Keratinocyte (primary cell): ENCODE measurements around the gene SYPL1. TPM values are rescaled to one million over a fixed set of nuclear protein-coding genes. Genes with fewer than 3 reads are reported as not detected.

Experiments used
- DNase-seq: peaks from one replicate; pipeline ENCODE4 v3.0.0-alpha.2; 2011; ENCODE audit warnings: low read depth, missing footprints, low spot score
- FAIRE-seq: peaks from 2 replicates; lab custom pipeline; 2011; peaks lifted over from hg19 to GRCh38; lab: Jason Lieb, UNC
- H2AFZ ChIP-seq: 2 replicates; pipeline ENCODE4 v1.6.0; 2012; ENCODE audit warnings: low read length, control low read depth, inconsistent platforms; ENCODE audit not compliant: control insufficient read depth
- H3K27ac ChIP-seq: 2 replicates; pipeline ENCODE4 v1.5.1; 2011; ENCODE audit warnings: low read length; ENCODE audit not compliant: control insufficient read depth, insufficient read depth
- H3K27me3 ChIP-seq: 3 replicates; pipeline ENCODE4 v1.6.0; 2011; ENCODE audit warnings: low read length; ENCODE audit not compliant: control insufficient read depth, insufficient read depth; ENCODE audit errors: extremely low read depth
- H3K36me3 ChIP-seq, 2 experiments: 2 replicates in 1 of 2; 3 replicates in 1 of 2; pipeline ENCODE4 v1.5.1; 2011; ENCODE audit warnings: low read length in 2 of 2, mild to moderate bottlenecking in 1 of 2; ENCODE audit not compliant: control insufficient read depth in 2 of 2, insufficient read depth in 2 of 2; ENCODE audit errors: extremely low read depth in 1 of 2
- H3K4me1 ChIP-seq: 3 replicates; pipeline ENCODE4 v1.5.1; 2011; ENCODE audit warnings: low read length; ENCODE audit not compliant: control insufficient read depth, insufficient read depth; ENCODE audit errors: extremely low read depth
- H3K4me2 ChIP-seq: 3 replicates; pipeline ENCODE4 v1.6.0; 2011; ENCODE audit warnings: low read depth, low read length; ENCODE audit not compliant: control insufficient read depth, insufficient read depth; ENCODE audit errors: extremely low read depth
- H3K4me3 ChIP-seq, 3 experiments: fragments of 200-600 bp in 1 of 3; sonication (generic) in 1 of 3; 2 replicates in 2 of 3; 3 replicates in 1 of 3; pipeline ENCODE4 v1.5.1; 2011 to 2016; ENCODE audit warnings: low read length in 3 of 3, mild to moderate bottlenecking in 3 of 3, control low read depth in 2 of 3, inconsistent platforms in 1 of 3, low read depth in 1 of 3, mixed read lengths in 1 of 3, mixed run types in 1 of 3, moderate library complexity in 1 of 3; ENCODE audit not compliant: control insufficient read depth in 2 of 3, insufficient read depth in 2 of 3; ENCODE audit errors: extremely low read depth in 1 of 3
- H3K79me2 ChIP-seq: 2 replicates; pipeline ENCODE4 v1.6.0; 2012; ENCODE audit warnings: low read length; ENCODE audit not compliant: control insufficient read depth, insufficient read depth
- H3K9ac ChIP-seq: 3 replicates; pipeline ENCODE4 v1.6.0; 2011; ENCODE audit warnings: low read length; ENCODE audit not compliant: control insufficient read depth, insufficient read depth; ENCODE audit errors: extremely low read depth
- H3K9me1 ChIP-seq: 3 replicates; pipeline ENCODE4 v1.6.0; 2011; ENCODE audit warnings: low read length; ENCODE audit not compliant: control insufficient read depth, insufficient read depth; ENCODE audit errors: extremely low read depth
- H3K9me3 ChIP-seq: 2 replicates; pipeline ENCODE4 v1.5.1; 2012; ENCODE audit warnings: low read depth, low read length; ENCODE audit not compliant: control insufficient read depth
- H4K20me1 ChIP-seq: 3 replicates; pipeline ENCODE4 v1.6.0; 2011; ENCODE audit warnings: low read length; ENCODE audit not compliant: control insufficient read depth, insufficient read depth; ENCODE audit errors: extremely low read depth
- CTCF ChIP-seq, 3 experiments: IDR thresholded peaks in 1 of 3; conservative IDR thresholded peaks in 1 of 3; optimal IDR thresholded peaks in 1 of 3; 2 replicates in 2 of 3; 3 replicates in 1 of 3; pipeline versions ENCODE3 to v1.5.1; 2011; ENCODE audit warnings: low read length in 3 of 3, mild to moderate bottlenecking in 3 of 3, moderate library complexity in 2 of 3, control low read depth in 1 of 3, inconsistent platforms in 1 of 3; ENCODE audit not compliant: insufficient read depth in 2 of 3; ENCODE audit errors: extremely low read depth in 1 of 3
- EZH2 ChIP-seq: IDR thresholded peaks from one replicate; pipeline ENCODE4 v1.6.1; 2012; ENCODE audit warnings: inconsistent platforms, mild to moderate bottlenecking, low read length, moderate library complexity
- dilution Hi-C: fragments of 300-500 bp; cut with MboI; formaldehyde crosslinking; loops from one replicate; pipeline ENCODE4 v1.7.0; 2020; ENCODE audit warnings: low sequenced_read_pairs; ENCODE audit not compliant: extremely low pct_ligation_motif_present
- polyA plus RNA-seq, 5 experiments: library from polyadenylated mRNA; depleted of rRNA in 3 of 5; stranded (reverse) in 3 of 5; stranded (forward) in 1 of 5; unstranded in 1 of 5; fragments of >200 nt; gene quantifications; 1 replicate in 1 of 5; 2 replicates in 3 of 5; 3 replicates in 1 of 5; pipeline versions ENCODE4 v1.2.1 to v1.2.3, GENCODE V29; 2011 to 2012; ENCODE audit warnings: missing spikeins in 2 of 5, low read depth in 1 of 5, low replicate concordance in 1 of 5

The SYPL1 gene
- polyA plus RNA-seq, 1 donor (not counting 4 experiments of a cell fraction or from before 2014, with no cell fraction given), result 254 TPM

DNA sequence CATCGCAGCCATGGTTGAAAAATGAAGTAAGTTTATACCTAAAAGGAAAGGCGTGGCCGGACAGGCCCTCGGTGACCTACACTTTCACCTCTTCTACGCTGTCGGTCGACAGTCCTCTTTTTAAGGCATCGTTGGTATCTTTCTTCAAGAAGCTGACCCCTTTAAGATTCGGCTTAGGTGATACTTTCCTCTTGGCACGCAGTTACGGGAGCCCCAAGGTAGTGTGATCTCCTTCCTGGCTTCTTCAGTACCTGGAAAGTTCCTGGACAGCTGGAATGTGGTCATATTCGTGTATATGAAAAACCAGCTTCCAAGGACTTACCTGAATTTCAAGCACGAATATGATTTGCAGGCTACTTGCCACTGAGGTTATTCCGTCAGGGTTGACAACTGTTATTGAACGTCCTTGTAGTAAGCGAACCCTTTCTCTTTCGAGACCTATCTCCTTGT, 885 bp upstream of the SYPL1 start:
- DNase-seq, result no peak
- H3K4me2 ChIP-seq, result peak overlapping the region; percentile 76
- no peak for FAIRE-seq
- TF ChIP-seq EZH2, result no peak
- TF ChIP-seq CTCF (optimal IDR thresholded peaks at IDR 0.05 in 1 of 3, IDR thresholded peaks at IDR 0.05 in 1 of 3, conservative IDR thresholded peaks at IDR 0.05 in 1 of 3; ENCODE audit: extremely low read depth in 1 of 3, insufficient read depth in 2 of 3, low read length in 3 of 3), result no peak
- no peak overlapping the region for H3K9ac ChIP-seq
- peak overlapping the region; percentile 71 for H3K27ac ChIP-seq
- H2AFZ ChIP-seq, result peak overlapping the region; percentile 89
- H3K4me3 ChIP-seq, result peak overlapping the region in 1 of 3 experiments; percentile 67
- peaks cover 12% of the 10 kb centered on the region for H4K20me1 ChIP-seq
- peaks cover 0 to 5% of the 10 kb centered on the region in 2 experiments for H3K36me3 ChIP-seq
- no peaks in the 10 kb centered on the region for H3K27me3 ChIP-seq
- dilution Hi-C loops, result no loop called here
- no peaks in the 10 kb centered on the region for H3K9me1 ChIP-seq
- H3K79me2 ChIP-seq, result peaks cover 41% of the 10 kb centered on the region
- H3K9me3 ChIP-seq, result no peaks in the 10 kb centered on the region
- peaks cover 22% of the 10 kb centered on the region for H3K4me1 ChIP-seq

- Histone ChIP-seq H3K9me1 (no peaks in the 10 kb centered on the region), H3K79me2 (peaks cover 54% of the 10 kb centered on the region), H3K9me3 (no peaks in the 10 kb centered on the region), H3K9ac (peak overlapping the region; percentile 93), H3K27ac (peak overlapping the region; percentile 90), H3K4me2 (peak overlapping the region; percentile 73), H3K4me3 (peak overlapping the region; percentile 69 to 98 (median 78)), H3K36me3 (peaks cover 0 to 7% of the 10 kb centered on the region in 2 experiments), H2AFZ (peak overlapping the region; percentile 92), H4K20me1 (peaks cover 12% of the 10 kb centered on the region), H3K27me3 (no peaks in the 10 kb centered on the region), H3K4me1 (peaks cover 22% of the 10 kb centered on the region)
- no peak for FAIRE-seq
- dilution Hi-C loops, result no loop called here
- TF ChIP-seq EZH2 (no peak), CTCF (optimal IDR thresholded peaks at IDR 0.05 in 1 of 3, IDR thresholded peaks at IDR 0.05 in 1 of 3, conservative IDR thresholded peaks at IDR 0.05 in 1 of 3; ENCODE audit: extremely low read depth in 1 of 3, insufficient read depth in 2 of 3, low read length in 3 of 3) (no peak)
- DNase-seq, result no peak
Measured at GRCh38 chr7:106111655-106112117, 426 bp downstream of the SYPL1 start.
